Activated B cell treated with CpG ODN at 0.5 μM for 24 hours (primary cell): ENCODE results near the gene POLDIP2. TPM values are rescaled to one million over a fixed set of nuclear protein-coding genes. Genes with fewer than 3 reads are reported as not detected.

Source experiments
- ATAC-seq: fragments of 200-7000 bp; cut with Tn5 transposase; one replicate; pipeline ENCODE4 v1.10.0; 2021; ENCODE audit warnings: low read depth, mild to moderate bottlenecking, moderate library complexity
- CTCF ChIA-PET: fragments of 350-600 bp; sonication (Branson Sonifier 250); formaldehyde crosslinking; loops from one replicate; lab custom pipeline; 2021; ENCODE audit warnings: antibody characterized with exemption; lab: Charles Lee
- POLR2A ChIA-PET: fragments of 350-600 bp; sonication (Branson Sonifier 250); formaldehyde crosslinking; loops from one replicate; lab custom pipeline; 2021; ENCODE audit warnings: antibody characterized with exemption; lab: Charles Lee
- DNase-seq: peaks from one replicate; pipeline ENCODE4 v3.0.0; 2022
- H3K27ac Mint-ChIP-seq: one replicate; pipeline ENCODE4 v1.8.0; 2020; ENCODE audit warnings: mixed read lengths
- H3K27me3 Mint-ChIP-seq: one replicate; pipeline ENCODE4 v1.8.0; 2021; ENCODE audit warnings: mixed read lengths
- H3K36me3 Mint-ChIP-seq: one replicate; pipeline ENCODE4 v1.8.0; 2021; ENCODE audit warnings: low read depth, mixed read lengths
- H3K4me1 Mint-ChIP-seq: one replicate; pipeline ENCODE4 v1.8.0; 2021; ENCODE audit warnings: mixed read lengths
- H3K4me3 Mint-ChIP-seq: one replicate; pipeline ENCODE4 v1.8.0; 2020; ENCODE audit warnings: mild to moderate bottlenecking, mixed read lengths
- H3K9me3 Mint-ChIP-seq: one replicate; pipeline ENCODE4 v1.8.0; 2020; ENCODE audit warnings: mixed read lengths
- intact Hi-C: fragments of 100-400 bp; cut with micrococcal nuclease; formaldehyde crosslinking; loops from one replicate; pipeline ENCODE4 v1.15.1; 2024
- total RNA-seq: library from RNA; stranded (reverse); gene quantifications from 2 replicates; pipeline ENCODE4 v1.2.3, GENCODE V29; 2022
- TF ChIP-seq, protein P1 (sequence below): fragments of 200-600 bp; IDR thresholded peaks from one replicate; pipeline ENCODE4 v1.8.0; 2022; ENCODE audit warnings: antibody characterized with exemption, mild to moderate bottlenecking

POLDIP2 gene
- total RNA-seq, 1 donor from 2014 or later: 60.5 TPM

DNA sequence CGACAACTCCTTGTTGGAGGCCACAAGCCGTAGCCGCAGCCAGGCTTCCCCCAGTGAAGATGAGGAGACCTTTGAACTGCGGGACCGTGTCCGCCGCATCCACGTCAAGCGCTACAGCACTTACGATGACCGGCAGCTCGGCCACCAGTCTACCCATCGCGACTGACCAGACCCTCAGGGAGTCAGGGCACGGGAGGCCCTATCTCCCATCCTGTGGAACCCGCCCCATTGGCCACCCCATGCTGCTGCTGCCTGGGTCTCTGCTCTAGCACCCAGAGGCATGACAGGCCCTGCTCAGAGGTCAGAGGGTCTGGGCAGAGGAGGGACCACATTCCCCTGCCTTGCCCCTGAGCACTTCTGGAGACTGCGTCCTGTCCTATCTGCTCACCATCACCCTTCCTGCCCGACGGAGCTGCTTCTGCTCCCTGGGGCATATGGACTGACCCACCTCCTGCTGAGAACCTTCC, 12.9 kb downstream of the POLDIP2 start:
- TF ChIP-seq, protein P1, sequence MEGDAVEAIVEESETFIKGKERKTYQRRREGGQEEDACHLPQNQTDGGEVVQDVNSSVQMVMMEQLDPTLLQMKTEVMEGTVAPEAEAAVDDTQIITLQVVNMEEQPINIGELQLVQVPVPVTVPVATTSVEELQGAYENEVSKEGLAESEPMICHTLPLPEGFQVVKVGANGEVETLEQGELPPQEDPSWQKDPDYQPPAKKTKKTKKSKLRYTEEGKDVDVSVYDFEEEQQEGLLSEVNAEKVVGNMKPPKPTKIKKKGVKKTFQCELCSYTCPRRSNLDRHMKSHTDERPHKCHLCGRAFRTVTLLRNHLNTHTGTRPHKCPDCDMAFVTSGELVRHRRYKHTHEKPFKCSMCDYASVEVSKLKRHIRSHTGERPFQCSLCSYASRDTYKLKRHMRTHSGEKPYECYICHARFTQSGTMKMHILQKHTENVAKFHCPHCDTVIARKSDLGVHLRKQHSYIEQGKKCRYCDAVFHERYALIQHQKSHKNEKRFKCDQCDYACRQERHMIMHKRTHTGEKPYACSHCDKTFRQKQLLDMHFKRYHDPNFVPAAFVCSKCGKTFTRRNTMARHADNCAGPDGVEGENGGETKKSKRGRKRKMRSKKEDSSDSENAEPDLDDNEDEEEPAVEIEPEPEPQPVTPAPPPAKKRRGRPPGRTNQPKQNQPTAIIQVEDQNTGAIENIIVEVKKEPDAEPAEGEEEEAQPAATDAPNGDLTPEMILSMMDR: no peak
- Mint-ChIP-seq H3K4me3 (no peak overlapping the region), H3K36me3 (peaks cover 85% of the 10 kb centered on the region), H3K27ac (no peak overlapping the region), H3K4me1 (no peaks in the 10 kb centered on the region), H3K9me3 (no peaks in the 10 kb centered on the region), H3K27me3 (no peaks in the 10 kb centered on the region)
- ChIA-PET POLR2A (interaction anchor here (1.2 kb wide), 2 partner anchors 8 to 13 kb away, joined by 3 read pairs; partner anchors contain the start of genes POLDIP2 and TNFAIP1), CTCF (no interaction called here)
- intact Hi-C loops: no loop called here
- ATAC-seq (no peak), DNase-seq (no peak)

DNA sequence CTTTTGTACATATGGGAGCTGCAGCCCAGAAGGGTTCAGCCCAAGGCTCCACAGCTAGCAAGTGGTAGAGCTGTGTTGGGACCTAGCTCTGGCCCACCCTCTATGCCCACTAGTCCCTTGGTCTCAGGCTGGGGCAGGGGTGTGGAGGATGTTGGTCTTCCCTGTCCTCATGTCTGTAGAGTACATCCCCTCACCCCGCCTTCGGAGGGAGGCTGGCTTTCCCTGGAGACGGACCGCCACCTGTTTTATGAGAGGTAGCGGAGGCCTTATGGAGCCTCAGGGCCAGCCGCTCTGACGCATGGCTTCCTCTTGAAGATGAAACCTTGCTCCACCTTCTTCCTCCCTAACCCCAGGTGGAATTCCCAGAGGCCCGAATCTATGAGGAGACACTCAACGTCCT, 13.3 kb downstream of the POLDIP2 start:
- intact Hi-C loops: no loop called here
- Mint-ChIP-seq H3K4me1 (peaks cover 2% of the 10 kb centered on the region), H3K4me3 (no peak overlapping the region), H3K27ac (no peak overlapping the region), H3K36me3 (peaks cover 86% of the 10 kb centered on the region), H3K9me3 (no peaks in the 10 kb centered on the region), H3K27me3 (no peaks in the 10 kb centered on the region)
- ChIA-PET CTCF (no interaction called here), POLR2A (no interaction called here)
- ATAC-seq (no peak), DNase-seq (no peak)
- TF ChIP-seq, protein P1: no peak

DNA sequence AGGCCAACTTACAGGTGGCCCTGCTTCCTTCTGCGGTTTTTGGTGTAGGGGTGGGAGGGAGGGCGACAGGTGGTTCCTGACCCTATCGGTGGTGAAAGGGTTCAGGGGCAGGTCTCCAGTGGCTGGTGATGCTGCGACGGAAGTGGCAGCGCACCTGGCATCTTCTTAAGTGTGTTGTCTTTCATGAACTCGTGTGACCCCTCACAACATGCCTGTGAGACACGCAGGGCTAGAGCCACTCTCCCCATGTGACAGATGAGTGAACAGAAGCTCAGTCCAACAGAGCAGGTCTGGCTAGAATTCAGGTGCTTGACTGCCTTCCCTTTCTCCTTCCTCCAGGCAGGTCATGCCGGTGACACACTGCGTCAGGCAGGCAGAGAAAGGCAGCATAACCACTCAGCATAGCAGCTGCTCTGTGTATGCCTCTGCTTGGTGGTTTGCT, 13.8 kb downstream of the POLDIP2 start:
- no peaks in the 10 kb centered on the region for H3K9me3 Mint-ChIP-seq
- DNase-seq (no peak), ATAC-seq (no peak)
- no peaks in the 10 kb centered on the region for H3K27me3 Mint-ChIP-seq
- CTCF ChIA-PET: no interaction called here
- TF ChIP-seq, protein P1: no peak
- no peak overlapping the region for H3K27ac Mint-ChIP-seq
- peaks cover 81% of the 10 kb centered on the region for H3K36me3 Mint-ChIP-seq
- intact Hi-C loops: no loop called here
- peaks cover 2% of the 10 kb centered on the region for H3K4me1 Mint-ChIP-seq
- H3K4me3 Mint-ChIP-seq: no peak overlapping the region
- POLR2A ChIA-PET: no interaction called here

DNA sequence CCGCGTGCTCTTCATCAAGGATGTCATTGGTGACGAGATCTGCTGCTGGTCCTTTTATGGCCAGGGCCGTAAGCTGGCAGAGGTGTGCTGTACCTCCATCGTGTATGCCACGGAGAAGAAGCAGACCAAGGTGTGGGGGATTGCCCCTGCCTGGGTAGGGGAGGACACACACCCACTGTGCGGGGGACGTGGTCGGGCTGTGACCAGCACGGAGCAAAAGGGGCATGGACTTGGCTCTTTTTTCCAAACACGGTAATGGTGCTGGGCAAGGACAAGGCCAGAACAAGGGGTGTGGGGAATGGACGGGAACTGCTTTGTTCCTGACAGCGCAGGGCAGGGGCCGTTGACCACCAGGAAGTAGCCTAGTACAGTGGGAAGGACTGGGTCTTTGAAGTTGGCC, 15.0 kb downstream of the POLDIP2 start:
- ChIA-PET POLR2A (no interaction called here), CTCF (no interaction called here)
- Mint-ChIP-seq H3K4me1 (peaks cover 8% of the 10 kb centered on the region), H3K27me3 (no peaks in the 10 kb centered on the region), H3K4me3 (no peak overlapping the region), H3K36me3 (peaks cover 69% of the 10 kb centered on the region), H3K9me3 (no peaks in the 10 kb centered on the region), H3K27ac (no peak overlapping the region)
- intact Hi-C loops: no loop called here
- TF ChIP-seq, protein P1: no peak
- no peak for DNase-seq
- ATAC-seq: no peak

DNA sequence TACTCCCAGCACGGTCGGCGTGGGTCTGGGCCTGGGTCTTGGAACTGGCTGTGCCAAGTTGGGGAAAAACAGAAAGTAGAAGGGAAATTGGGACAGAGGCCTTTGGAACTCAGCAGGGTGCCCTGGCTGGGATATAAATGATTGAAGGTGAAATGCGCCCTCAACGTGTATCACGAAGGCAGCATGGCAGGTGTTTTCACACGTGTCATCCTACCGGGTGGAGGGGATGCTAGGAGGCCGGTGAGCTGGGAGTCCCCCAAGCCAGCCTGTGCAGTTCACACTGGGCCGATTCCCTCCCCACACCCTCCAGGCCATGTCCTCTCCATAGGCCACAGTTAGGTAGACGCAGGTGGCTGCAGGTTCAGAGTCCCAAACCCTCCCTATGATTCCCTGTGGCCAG, 15.8 kb downstream of the POLDIP2 start:
- no peak for DNase-seq
- TF ChIP-seq, protein P1: no peak
- CTCF ChIA-PET: no interaction called here
- Mint-ChIP-seq H3K36me3 (peaks cover 61% of the 10 kb centered on the region), H3K4me3 (no peak overlapping the region), H3K4me1 (peaks cover 16% of the 10 kb centered on the region), H3K9me3 (no peaks in the 10 kb centered on the region), H3K27me3 (no peaks in the 10 kb centered on the region), H3K27ac (no peak overlapping the region)
- intact Hi-C loops: no loop called here
- no peak for ATAC-seq
- POLR2A ChIA-PET: no interaction called here
